CD14-positive monocyte (primary cell): ENCODE results near the gene SRRT. TPM values are rescaled to one million over a fixed set of nuclear protein-coding genes. Genes with fewer than 3 reads are reported as not detected.

Experiments used
- DNase-seq, 3 donors: peaks; one replicate each; pipeline ENCODE4 v3.0.0-alpha.2; 2011 to 2022
- H2AFZ ChIP-seq: 2 replicates; pipeline ENCODE4 v1.6.0; 2012; ENCODE audit warnings: mild to moderate bottlenecking, low read depth, low read length, inconsistent platforms; ENCODE audit not compliant: insufficient read depth, poor library complexity, severe bottlenecking
- H3K27ac ChIP-seq, 2 donors: 1 replicate in 1 of 2; 2 replicates in 1 of 2; pipeline ENCODE4 v1.5.1; 2012 to 2013; ENCODE audit warnings: low read length in 2 of 2, control low read depth in 1 of 2, inconsistent platforms in 1 of 2, low read depth in 1 of 2, mild to moderate bottlenecking in 1 of 2
- H3K27me3 ChIP-seq, 2 donors: one replicate each; pipeline versions ENCODE4 v1.6.0 to v1.6.1; 2011 to 2013; ENCODE audit warnings: low read length in 2 of 2; ENCODE audit not compliant: control insufficient read depth in 2 of 2, insufficient read depth in 2 of 2
- H3K36me3 ChIP-seq, 2 donors: replicated peaks in 1 of 2; 1 replicate in 1 of 2; 2 replicates in 1 of 2; pipeline versions ENCODE4 v1.5.1 to v1.6.1; 2012 to 2013; ENCODE audit warnings: low read length in 2 of 2, control low read depth in 1 of 2, inconsistent platforms in 1 of 2, mild to moderate bottlenecking in 1 of 2; ENCODE audit not compliant: insufficient read depth in 2 of 2, control insufficient read depth in 1 of 2
- H3K4me1 ChIP-seq, 2 donors: 1 replicate in 1 of 2; 2 replicates in 1 of 2; pipeline versions ENCODE4 v1.5.1 to v1.6.1; 2012 to 2013; ENCODE audit warnings: low read length in 2 of 2, control low read depth in 1 of 2, inconsistent platforms in 1 of 2, mild to moderate bottlenecking in 1 of 2, moderate library complexity in 1 of 2; ENCODE audit not compliant: insufficient read depth in 2 of 2, control insufficient read depth in 1 of 2
- H3K4me2 ChIP-seq: replicated peaks from 2 replicates; pipeline ENCODE3; 2012; ENCODE audit warnings: low read length, moderate library complexity, mild to moderate bottlenecking; ENCODE audit not compliant: poor library complexity, severe bottlenecking; ENCODE audit errors: extremely low read depth
- H3K4me3 ChIP-seq, 3 experiments: fragments of 200-600 bp in 1 of 3; sonication (generic) in 1 of 3; replicated peaks in 1 of 3; 1 replicate in 2 of 3; 2 replicates in 1 of 3; pipeline ENCODE4 v1.5.1; 2011 to 2013; ENCODE audit warnings: low read length in 3 of 3, mild to moderate bottlenecking in 3 of 3, control low read depth in 2 of 3, low read depth in 2 of 3, inconsistent platforms in 1 of 3, moderate library complexity in 1 of 3
- H3K79me2 ChIP-seq: 2 replicates; pipeline ENCODE4 v1.6.0; 2012; ENCODE audit warnings: mild to moderate bottlenecking, control low read depth, inconsistent platforms, low read length, moderate library complexity; ENCODE audit not compliant: insufficient read depth
- H3K9ac ChIP-seq: 2 replicates; pipeline ENCODE4 v1.6.0; 2017; ENCODE audit warnings: low read length, mild to moderate bottlenecking; ENCODE audit not compliant: insufficient read depth, poor library complexity, severe bottlenecking
- H3K9me3 ChIP-seq, 2 donors: replicated peaks in 1 of 2; 1 replicate in 1 of 2; 2 replicates in 1 of 2; pipeline versions ENCODE4 v1.5.1 to v1.6.1; 2012 to 2013; ENCODE audit warnings: low read length in 2 of 2, control low read depth in 1 of 2; ENCODE audit not compliant: control insufficient read depth in 1 of 2, insufficient read depth in 1 of 2
- H4K20me1 ChIP-seq: 2 replicates; pipeline ENCODE4 v1.6.0; 2012; ENCODE audit warnings: mild to moderate bottlenecking, low read length, control low read depth, moderate library complexity; ENCODE audit not compliant: insufficient read depth
- H3K27ac Mint-ChIP-seq, 7 donors: one replicate each; pipeline ENCODE4 v1.8.0; 2020; ENCODE audit warnings: mild to moderate bottlenecking in 7 of 7, mixed read lengths in 7 of 7, moderate library complexity in 6 of 7, inconsistent platforms in 2 of 7
- H3K27me3 Mint-ChIP-seq, 3 donors: one replicate each; pipeline ENCODE4 v1.8.0; 2021 to 2022; ENCODE audit warnings: low read depth in 3 of 3, mild to moderate bottlenecking in 3 of 3, mixed read lengths in 3 of 3, moderate library complexity in 3 of 3, inconsistent platforms in 1 of 3
- H3K36me3 Mint-ChIP-seq, 2 donors: one replicate each; pipeline ENCODE4 v1.8.0; 2020; ENCODE audit warnings: mixed read lengths in 2 of 2, inconsistent platforms in 1 of 2, mild to moderate bottlenecking in 1 of 2
- H3K4me1 Mint-ChIP-seq: one replicate; pipeline ENCODE4 v1.8.0; 2020; ENCODE audit warnings: mild to moderate bottlenecking, mixed read lengths
- H3K4me3 Mint-ChIP-seq, 2 donors: one replicate each; pipeline ENCODE4 v1.8.0; 2020; ENCODE audit warnings: mild to moderate bottlenecking in 2 of 2, mixed read lengths in 2 of 2, moderate library complexity in 1 of 2
- H3K9me3 Mint-ChIP-seq, 7 donors: one replicate each; pipeline ENCODE4 v1.8.0; 2020 to 2022; ENCODE audit warnings: mixed read lengths in 7 of 7, mild to moderate bottlenecking in 6 of 7, moderate library complexity in 6 of 7, inconsistent platforms in 2 of 7
- WGBS: methylation state at CpG from one replicate; pipeline ENCODE4 v1.1.5; 2013; ENCODE audit warnings: missing lambda C conversion rate; ENCODE audit not compliant: insufficient coverage; 5-methylcytosine and 5-hydroxymethylcytosine counted together
- intact Hi-C, 2 donors: fragments of 100-400 bp; cut with micrococcal nuclease; formaldehyde crosslinking; loops; one replicate each; pipeline versions ENCODE4 v1.15.0 to v1.15.1; 2023
- polyA plus RNA-seq, 3 donors: library from polyadenylated mRNA; depleted of rRNA in 1 of 3; unstranded in 2 of 3; stranded (reverse) in 1 of 3; fragments of 300-500 nt in 2 of 3; fragments of >200 nt in 1 of 3; fragmentation: Illumina TruSeq in 2 of 3; gene quantifications; 1 replicate in 2 of 3; 2 replicates in 1 of 3; pipeline ENCODE4 v1.2.3, GENCODE V29; 2012 to 2021
- TF ChIP-seq, protein P1 (sequence below): fragments of 200-600 bp; IDR thresholded peaks from one replicate; pipeline ENCODE4 v1.8.0; 2022; ENCODE audit warnings: antibody characterized with exemption, mild to moderate bottlenecking

The SRRT gene
- polyA plus RNA-seq, 3 donors: 26.9 to 116 (median 29.6) TPM

DNA sequence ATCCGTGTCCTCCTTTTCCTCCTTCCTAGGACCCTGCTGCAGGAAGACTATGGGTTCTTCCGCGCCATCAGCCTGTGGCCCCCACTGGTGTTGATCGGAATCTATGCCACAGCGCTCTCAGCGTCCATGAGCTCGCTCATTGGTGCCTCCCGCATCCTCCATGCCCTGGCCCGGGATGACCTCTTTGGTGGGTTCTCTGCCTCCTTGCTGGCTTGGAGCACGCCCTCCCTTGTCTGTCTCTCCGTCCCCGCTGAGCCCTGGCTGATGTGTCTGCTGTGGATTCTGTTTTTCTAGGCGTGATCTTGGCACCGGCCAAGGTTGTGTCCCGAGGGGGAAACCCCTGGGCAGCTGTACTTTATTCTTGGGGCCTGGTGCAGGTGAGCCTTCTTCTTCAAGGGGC is 15.0 kb upstream of the SRRT start:
- Histone ChIP-seq H3K9ac (no peak overlapping the region), H3K4me3 (no peak overlapping the region), H3K27ac (no peak overlapping the region), H3K4me2 (no peak overlapping the region), H3K79me2 (peaks cover 58% of the 10 kb centered on the region), H4K20me1 (peaks cover 88% of the 10 kb centered on the region), H3K27me3 (no peaks in the 10 kb centered on the region), H2AFZ (no peak overlapping the region), H3K36me3 (peaks cover 91 to 95% of the 10 kb centered on the region in 2 donors), H3K4me1 (peaks cover 5 to 8% of the 10 kb centered on the region in 2 donors), H3K9me3 (no peaks in the 10 kb centered on the region)
- peaks cover 80 to 96% of the 10 kb centered on the region in 2 donors for H3K36me3 Mint-ChIP-seq
- no peak for DNase-seq
- no peaks in the 10 kb centered on the region for H3K9me3 Mint-ChIP-seq
- peaks cover 27% of the 10 kb centered on the region for H3K4me1 Mint-ChIP-seq
- H3K27me3 Mint-ChIP-seq: peaks cover 0 to 2% (median 1%) of the 10 kb centered on the region in 3 donors
- 98% methylated on average over 12 of the region's 15 CpGs for WGBS
- peak overlapping the region in 1 of 2 donors; percentile 10 for H3K4me3 Mint-ChIP-seq
- intact Hi-C loops: loop anchor here in 1 of 2 donors (10.0 kb wide), 1 partner anchor 135 kb away; the partner anchor contains the start of gene EPO
- H3K27ac Mint-ChIP-seq: no peak overlapping the region
- TF ChIP-seq, protein P1, sequence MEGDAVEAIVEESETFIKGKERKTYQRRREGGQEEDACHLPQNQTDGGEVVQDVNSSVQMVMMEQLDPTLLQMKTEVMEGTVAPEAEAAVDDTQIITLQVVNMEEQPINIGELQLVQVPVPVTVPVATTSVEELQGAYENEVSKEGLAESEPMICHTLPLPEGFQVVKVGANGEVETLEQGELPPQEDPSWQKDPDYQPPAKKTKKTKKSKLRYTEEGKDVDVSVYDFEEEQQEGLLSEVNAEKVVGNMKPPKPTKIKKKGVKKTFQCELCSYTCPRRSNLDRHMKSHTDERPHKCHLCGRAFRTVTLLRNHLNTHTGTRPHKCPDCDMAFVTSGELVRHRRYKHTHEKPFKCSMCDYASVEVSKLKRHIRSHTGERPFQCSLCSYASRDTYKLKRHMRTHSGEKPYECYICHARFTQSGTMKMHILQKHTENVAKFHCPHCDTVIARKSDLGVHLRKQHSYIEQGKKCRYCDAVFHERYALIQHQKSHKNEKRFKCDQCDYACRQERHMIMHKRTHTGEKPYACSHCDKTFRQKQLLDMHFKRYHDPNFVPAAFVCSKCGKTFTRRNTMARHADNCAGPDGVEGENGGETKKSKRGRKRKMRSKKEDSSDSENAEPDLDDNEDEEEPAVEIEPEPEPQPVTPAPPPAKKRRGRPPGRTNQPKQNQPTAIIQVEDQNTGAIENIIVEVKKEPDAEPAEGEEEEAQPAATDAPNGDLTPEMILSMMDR: no peak

DNA sequence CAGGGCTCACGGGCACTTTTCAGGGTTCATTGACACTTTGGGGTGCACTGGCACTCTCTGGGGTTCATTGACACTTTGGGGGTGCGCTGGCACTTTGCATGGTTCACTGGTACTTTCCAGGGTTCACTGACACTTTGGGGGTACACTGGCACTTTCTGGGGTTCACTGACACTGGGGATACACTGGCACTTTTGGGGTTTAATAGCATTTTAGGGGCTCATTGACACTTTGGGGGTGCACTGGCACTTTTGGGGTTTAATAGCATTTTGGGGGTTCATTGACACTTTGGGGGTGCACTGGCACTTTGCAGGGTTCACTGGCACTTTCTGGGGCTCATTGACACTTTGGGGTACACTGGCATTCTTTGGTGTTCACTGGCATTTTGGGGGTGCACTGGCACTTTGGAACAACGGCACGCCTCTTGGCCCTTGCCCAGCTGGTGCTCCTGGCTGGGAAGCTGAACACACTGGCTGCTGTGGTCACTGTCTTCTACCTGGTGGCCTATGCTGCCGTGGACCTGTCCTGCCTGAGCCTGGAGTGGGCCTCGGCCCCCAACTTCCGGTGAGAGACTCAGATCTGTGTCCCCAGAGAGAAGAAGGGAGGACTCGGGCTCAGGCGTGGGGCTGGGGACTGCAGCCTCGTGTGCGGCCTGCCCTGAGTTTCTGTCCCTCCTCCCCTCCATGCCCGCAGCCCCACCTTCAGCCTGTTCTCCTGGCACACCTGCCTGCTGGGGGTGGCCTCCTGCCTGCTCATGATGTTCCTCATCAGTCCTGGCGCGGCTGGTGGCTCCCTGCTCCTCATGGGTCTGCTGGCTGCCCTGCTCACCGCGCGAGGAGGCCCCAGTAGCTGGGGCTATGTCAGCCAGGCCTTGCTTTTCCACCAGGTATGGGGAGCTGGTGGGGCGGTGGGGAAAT is 13.9 kb upstream of the SRRT start:
- Histone ChIP-seq H3K4me1 (peaks cover 8% of the 10 kb centered on the region in 2 donors), H3K79me2 (peaks cover 47% of the 10 kb centered on the region), H3K36me3 (peaks cover 84 to 92% of the 10 kb centered on the region in 2 donors), H4K20me1 (peaks cover 81% of the 10 kb centered on the region), H3K4me3 (no peak overlapping the region), H3K9me3 (no peaks in the 10 kb centered on the region), H3K9ac (no peak overlapping the region), H3K27ac (no peak overlapping the region), H2AFZ (no peak overlapping the region), H3K4me2 (no peak overlapping the region), H3K27me3 (no peaks in the 10 kb centered on the region)
- peaks cover 0 to 2% (median 1%) of the 10 kb centered on the region in 3 donors for H3K27me3 Mint-ChIP-seq
- H3K4me1 Mint-ChIP-seq: peaks cover 25% of the 10 kb centered on the region
- WGBS: 95% methylated on average over 10 of the region's 18 CpGs
- intact Hi-C loops: no loop called here
- DNase-seq: no peak
- TF ChIP-seq, protein P1: no peak
- peaks cover 76 to 89% of the 10 kb centered on the region in 2 donors for H3K36me3 Mint-ChIP-seq
- H3K9me3 Mint-ChIP-seq: no peaks in the 10 kb centered on the region
- no peak overlapping the region for H3K4me3 Mint-ChIP-seq
- peak overlapping the region in 2 of 7 donors; percentile 30 to 48 for H3K27ac Mint-ChIP-seq
